HCT116 (cell line): ENCODE results near the gene MELTF. TPM values are rescaled to one million over a fixed set of nuclear protein-coding genes. Genes with fewer than 3 reads are reported as not detected.

ENCODE experiments used
- ATAC-seq: fragments of 200-7000 bp; cut with Tn5 transposase; 2 replicates; pipeline ENCODE4 v1.9.1; 2020; ENCODE audit warnings: mild to moderate bottlenecking, moderate library complexity
- BruUV-seq: library from RNA; stranded (reverse); fragments of 400-500 nt; replicated peaks from 2 replicates; lab custom pipeline; 2021; lab: Mats Ljungman, UMichigan
- CTCF ChIA-PET: fragments of 300-600 bp; sonication (Branson Sonifier 250); formaldehyde crosslinking; loops from one replicate; lab custom pipeline; 2021; ENCODE audit warnings: antibody characterized with exemption; lab: Charles Lee
- POLR2A ChIA-PET: fragments of 300-600, 350-600 bp; sonication (Branson Sonifier 250); formaldehyde crosslinking; loops from one replicate; lab custom pipeline; 2021; ENCODE audit warnings: antibody characterized with exemption; lab: Charles Lee
- RAD21 ChIA-PET, 2 experiments: fragments of 300-600 bp; sonication (Branson Sonifier 250); formaldehyde crosslinking; loops; one replicate each; lab custom pipeline; 2023; ENCODE audit warnings: low total read pairs in 2 of 2; ENCODE audit not compliant: uncharacterized antibody in 2 of 2, unreplicated experiment in 2 of 2, low non-redundant PET in 1 of 2; lab: Charles Lee
- DNase-seq: peaks from one replicate; pipeline ENCODE4 v3.0.0-alpha.2; 2010; ENCODE audit warnings: low read depth, low spot score
- H2AFZ ChIP-seq: fragments of 200-600 bp; shearing (Covaris generic), sonication (generic); 2 replicates; pipeline ENCODE4 v1.6.1; 2017; ENCODE audit warnings: low read depth, mixed run types, mixed read lengths, antibody characterized with exemption, low read length; ENCODE audit not compliant: poor library complexity, severe bottlenecking
- H3K27ac ChIP-seq: 2 replicates; pipeline ENCODE4 v1.5.1; 2012; ENCODE audit warnings: low read depth, low read length
- H3K27me3 ChIP-seq: fragments of 200-600 bp; sonication (generic); 2 replicates; pipeline ENCODE4 v1.6.1; 2016; ENCODE audit warnings: mixed run types, low read length, mixed read lengths; ENCODE audit not compliant: insufficient read depth
- H3K36me3 ChIP-seq, 2 experiments: fragments of 200-500 bp in 1 of 2; fragments of 200-600 bp in 1 of 2; sonication (Bioruptor generic) in 1 of 2; sonication (generic) in 1 of 2; 2 replicates each; pipeline versions ENCODE4 v1.5.1 to v1.6.1; 2014 to 2016; ENCODE audit warnings: low read length in 2 of 2, inconsistent platforms in 1 of 2, mixed read lengths in 1 of 2, mixed run types in 1 of 2; ENCODE audit not compliant: insufficient read depth in 2 of 2, control insufficient read depth in 1 of 2
- H3K4me1 ChIP-seq, 2 experiments: fragments of 200-600 bp in 1 of 2; sonication (generic) in 1 of 2; 2 replicates each; pipeline versions ENCODE4 v1.5.1 to v1.6.1; 2012 to 2017; ENCODE audit warnings: low read length in 2 of 2, inconsistent platforms in 1 of 2, mild to moderate bottlenecking in 1 of 2, mixed read lengths in 1 of 2, mixed run types in 1 of 2, moderate library complexity in 1 of 2; ENCODE audit not compliant: insufficient read depth in 2 of 2, control insufficient read depth in 1 of 2
- H3K4me2 ChIP-seq: fragments of 200-600 bp; sonication (generic); 2 replicates; pipeline ENCODE4 v1.6.1; 2017; ENCODE audit warnings: mixed run types, low read length, mixed read lengths
- H3K4me3 ChIP-seq, 2 experiments: fragments of 200-600 bp in 1 of 2; sonication (generic) in 1 of 2; replicated peaks in 1 of 2; 2 replicates each; pipeline ENCODE4 v1.5.1; 2011 to 2016; ENCODE audit warnings: low read length in 2 of 2, control low read depth in 1 of 2, low read depth in 1 of 2, mild to moderate bottlenecking in 1 of 2, mixed read lengths in 1 of 2, mixed run types in 1 of 2
- H3K79me2 ChIP-seq: fragments of 200-600 bp; sonication (generic); 2 replicates; pipeline ENCODE4 v1.6.1; 2017; ENCODE audit warnings: mild to moderate bottlenecking, mixed run types, low read length, moderate library complexity, mixed read lengths; ENCODE audit not compliant: insufficient read depth
- H3K9ac ChIP-seq: fragments of 200-600 bp; sonication (generic); 2 replicates; pipeline ENCODE4 v1.6.1; 2016; ENCODE audit warnings: low read length, mixed read lengths
- H3K9me2 ChIP-seq: fragments of 200-600 bp; sonication (generic), shearing (Covaris generic); 2 replicates; pipeline ENCODE4 v1.6.1; 2017; ENCODE audit warnings: mixed run types, mild to moderate bottlenecking, moderate library complexity; ENCODE audit not compliant: insufficient read depth
- H3K9me3 ChIP-seq, 2 experiments: fragments of 200-500 bp in 1 of 2; fragments of 200-600 bp in 1 of 2; sonication (Bioruptor generic) in 1 of 2; sonication (generic) in 1 of 2; 2 replicates each; pipeline ENCODE4 v1.6.1; 2014 to 2017; ENCODE audit warnings: low read length in 2 of 2, mixed read lengths in 2 of 2, inconsistent platforms in 1 of 2, low read depth in 1 of 2, mild to moderate bottlenecking in 1 of 2, mixed run types in 1 of 2, moderate library complexity in 1 of 2; ENCODE audit not compliant: control insufficient read depth in 1 of 2, insufficient read depth in 1 of 2
- H4K20me1 ChIP-seq: fragments of 200-600 bp; sonication (generic), shearing (Covaris generic); 2 replicates; pipeline ENCODE4 v1.6.1; 2017; ENCODE audit warnings: mixed run types, mild to moderate bottlenecking, moderate library complexity; ENCODE audit not compliant: insufficient read depth
- CBX3 ChIP-seq: IDR thresholded peaks from 2 replicates; pipeline ENCODE4 v1.6.1; 2012; ENCODE audit warnings: low read depth
- CEBPB ChIP-seq: IDR thresholded peaks from 2 replicates; pipeline ENCODE4 v1.6.1; 2012; ENCODE audit warnings: low read depth
- CTCF ChIP-seq, 3 experiments: fragments of 200-600 bp in 1 of 3; sonication (generic) in 1 of 3; IDR thresholded peaks in 2 of 3; conservative IDR thresholded peaks in 1 of 3; 2 replicates each; pipeline ENCODE4 v1.5.1; 2012 to 2017; ENCODE audit warnings: low read depth in 2 of 3, low read length in 2 of 3, antibody characterized with exemption in 1 of 3, borderline replicate concordance in 1 of 3, control low read depth in 1 of 3, mild to moderate bottlenecking in 1 of 3, mixed read lengths in 1 of 3, mixed run types in 1 of 3, moderate library complexity in 1 of 3; ENCODE audit not compliant: insufficient read depth in 1 of 3
- EGR1 ChIP-seq: IDR thresholded peaks from 2 replicates; pipeline ENCODE4 v1.6.1; 2012; ENCODE audit warnings: low read depth
- FOSL1 ChIP-seq: IDR thresholded peaks from 2 replicates; pipeline ENCODE4 v1.6.1; 2012; ENCODE audit warnings: low read depth
- JUND ChIP-seq: IDR thresholded peaks from 2 replicates; pipeline ENCODE4 v1.6.1; 2012
- MAX ChIP-seq: IDR thresholded peaks from 2 replicates; pipeline ENCODE4 v1.6.1; 2012
- REST ChIP-seq: IDR thresholded peaks from 2 replicates; pipeline ENCODE4 v1.6.1; 2012; ENCODE audit warnings: low read depth
- SP1 ChIP-seq: IDR thresholded peaks from 2 replicates; pipeline ENCODE4 v1.6.1; 2012; ENCODE audit warnings: low read depth
- ZFX ChIP-seq: fragments of 450-650 bp; IDR thresholded peaks from 2 replicates; pipeline ENCODE4 v1.6.1; 2017
- intact Hi-C: fragments of 100-400 bp; cut with micrococcal nuclease; formaldehyde crosslinking; loops from 2 replicates; pipeline ENCODE4 v1.10.0; 2022
- total RNA-seq: library from RNA; stranded (reverse); gene quantifications from one replicate; pipeline ENCODE4 v1.2.1, GENCODE V29; 2021; ENCODE audit not compliant: unreplicated experiment

MELTF gene
- total RNA-seq, 1 experiment from 2014 or later, result 47.6 TPM

GRCh38 chr3:197000211-197000610, 29.4 kb downstream of the MELTF start:
- Histone ChIP-seq H3K27me3 (no peaks in the 10 kb centered on the region), H2AFZ (no peak overlapping the region), H4K20me1 (no peaks in the 10 kb centered on the region), H3K36me3 (no peaks in the 10 kb centered on the region), H3K9ac (no peak overlapping the region), H3K4me1 (peaks cover 16 to 27% of the 10 kb centered on the region in 2 experiments; a peak in 3 of 4 replicates), H3K9me3 (no peaks in the 10 kb centered on the region), H3K4me2 (no peak overlapping the region), H3K27ac (no peak overlapping the region)
- ATAC-seq, result no peak
- RAD21 ChIA-PET, result no interaction called here
- intact Hi-C loops, result no loop called here
- BruUV-seq, result no TSS peak
- no peak for TF ChIP-seq ZFX
- no peak for TF ChIP-seq EGR1
- no peak for TF ChIP-seq JUND
- TF ChIP-seq SP1, result no peak
- TF ChIP-seq, all 23 proteins: peak for 0
- DNase-seq, result no peak
- ChIA-PET POLR2A (no interaction called here), CTCF (no interaction called here)
- Histone ChIP-seq H3K79me2 (no peaks in the 10 kb centered on the region), H3K9me2 (no peaks in the 10 kb centered on the region), H3K4me3 (no peak overlapping the region)

GRCh38 chr3:196998966-196999760, 30.5 kb downstream of the MELTF start:
- Histone ChIP-seq H3K79me2 (no peaks in the 10 kb centered on the region), H4K20me1 (no peaks in the 10 kb centered on the region), H3K36me3 (no peaks in the 10 kb centered on the region), H3K27ac (no peak overlapping the region), H2AFZ (no peak overlapping the region), H3K9me3 (no peaks in the 10 kb centered on the region), H3K27me3 (no peaks in the 10 kb centered on the region), H3K9ac (no peak overlapping the region), H3K9me2 (no peaks in the 10 kb centered on the region), H3K4me1 (peaks cover 13 to 20% of the 10 kb centered on the region in 2 experiments; a peak in 3 of 4 replicates), H3K4me3 (no peak overlapping the region), H3K4me2 (no peak overlapping the region)
- POLR2A ChIA-PET, result no interaction called here
- intact Hi-C loops, result no loop called here
- CTCF ChIA-PET, result no interaction called here
- TF ChIP-seq CEBPB (no peak), CBX3 (no peak), FOSL1 (no peak), REST (no peak), MAX (no peak), CTCF (IDR thresholded peaks at IDR 0.05 in 2 of 3, conservative IDR thresholded peaks at IDR 0.05 in 1 of 3; ENCODE audit: borderline replicate concordance in 1 of 3, insufficient read depth in 1 of 3, low read depth in 2 of 3, low read length in 2 of 3) (no peak)
- BruUV-seq, result no TSS peak
- ATAC-seq, result no peak
- RAD21 ChIA-PET, result no interaction called here
- no peak for DNase-seq
